GM15510 (cell line): ENCODE measurements around the gene CNTN6.

Experiments used
- POLR2A ChIP-seq: IDR thresholded peaks from 3 replicates; pipeline ENCODE4 v1.6.1; 2011; ENCODE audit warnings: borderline replicate concordance; ENCODE audit not compliant: insufficient read length; ENCODE audit errors: extremely low read depth

Gene CNTN6

GRCh38 chr3:1292571-1293071, 199.8 kb downstream of the CNTN6 start:
- TF ChIP-seq POLR2A: no peak

- TF ChIP-seq POLR2A: no peak
Observed at GRCh38 chr3:1294586-1294985, 201.8 kb downstream of the CNTN6 start.

GRCh38 chr3:1318296-1319005, 225.6 kb downstream of the CNTN6 start:
- no peak for TF ChIP-seq POLR2A

- no peak for TF ChIP-seq POLR2A
Observed at GRCh38 chr3:1326546-1326945, 233.7 kb downstream of the CNTN6 start.

GRCh38 chr3:1330107-1330506, 237.3 kb downstream of the CNTN6 start:
- TF ChIP-seq POLR2A: no peak

GRCh38 chr3:1346386-1346785, 253.6 kb downstream of the CNTN6 start:
- no peak for TF ChIP-seq POLR2A

GRCh38 chr3:1348547-1348946, 255.7 kb downstream of the CNTN6 start:
- no peak for TF ChIP-seq POLR2A

- no peak for TF ChIP-seq POLR2A
Observed at GRCh38 chr3:1350885-1351284, 258.1 kb downstream of the CNTN6 start.

- TF ChIP-seq POLR2A: no peak
Observed at GRCh38 chr3:1355691-1356090, 262.9 kb downstream of the CNTN6 start.

- TF ChIP-seq POLR2A: no peak
Observed at GRCh38 chr3:1356101-1356500, 263.3 kb downstream of the CNTN6 start.

GRCh38 chr3:1365528-1365927, 272.7 kb downstream of the CNTN6 start:
- TF ChIP-seq POLR2A: no peak

GRCh38 chr3:1374471-1374870, 281.6 kb downstream of the CNTN6 start:
- no peak for TF ChIP-seq POLR2A

- no peak for TF ChIP-seq POLR2A
Observed at GRCh38 chr3:1375145-1375544, 282.3 kb downstream of the CNTN6 start.

- no peak for TF ChIP-seq POLR2A
Observed at GRCh38 chr3:1380926-1381646, 288.3 kb downstream of the CNTN6 start.

- no peak for TF ChIP-seq POLR2A
Observed at GRCh38 chr3:1381647-1382036, 288.8 kb downstream of the CNTN6 start.

GRCh38 chr3:1394188-1394587, 301.4 kb downstream of the CNTN6 start:
- no peak for TF ChIP-seq POLR2A
